Trophoblast cell (in vitro differentiated cells and primary cell): Measurements from ENCODE around the gene IRF9.

Source experiments
- DNase-seq, 2 donors: peaks; one replicate each; pipeline ENCODE4 v3.0.0-alpha.2; 2016
- H2AFZ ChIP-seq: 2 replicates; pipeline ENCODE4 v1.6.1; 2013; ENCODE audit warnings: low read length, moderate library complexity, mild to moderate bottlenecking; ENCODE audit not compliant: insufficient read depth, poor library complexity
- H2AK5ac ChIP-seq: 2 replicates; pipeline ENCODE4 v1.6.1; 2013; ENCODE audit warnings: mild to moderate bottlenecking, low read length
- H2BK120ac ChIP-seq: 2 replicates; pipeline ENCODE4 v1.6.1; 2013; ENCODE audit warnings: low read length, mild to moderate bottlenecking, moderate library complexity; ENCODE audit not compliant: insufficient read depth, poor library complexity
- H2BK12ac ChIP-seq: 2 replicates; pipeline ENCODE4 v1.6.1; 2013; ENCODE audit warnings: mild to moderate bottlenecking, low read length, moderate library complexity
- H2BK5ac ChIP-seq: 2 replicates; pipeline ENCODE4 v1.6.1; 2013; ENCODE audit warnings: low read length, low read depth, moderate library complexity, mild to moderate bottlenecking; ENCODE audit not compliant: poor library complexity
- H3K14ac ChIP-seq: 2 replicates; pipeline ENCODE4 v1.6.1; 2013; ENCODE audit warnings: mild to moderate bottlenecking, low read length
- H3K18ac ChIP-seq: 2 replicates; pipeline ENCODE4 v1.6.1; 2013; ENCODE audit warnings: mild to moderate bottlenecking, low read length
- H3K23ac ChIP-seq: 2 replicates; pipeline ENCODE4 v1.6.1; 2013; ENCODE audit warnings: low read length
- H3K27ac ChIP-seq: 2 replicates; pipeline ENCODE4 v1.5.1; 2013; ENCODE audit warnings: low read depth, mild to moderate bottlenecking, inconsistent platforms, low read length, moderate library complexity
- H3K27me3 ChIP-seq: 2 replicates; pipeline ENCODE4 v1.6.1; 2013; ENCODE audit warnings: inconsistent platforms, mild to moderate bottlenecking, low read length, moderate library complexity; ENCODE audit not compliant: insufficient read depth
- H3K36me3 ChIP-seq, 2 experiments: 1 replicate in 1 of 2; 2 replicates in 1 of 2; pipeline ENCODE4 v1.6.1; 2013; ENCODE audit warnings: low read length in 2 of 2, mild to moderate bottlenecking in 2 of 2, moderate library complexity in 1 of 2; ENCODE audit not compliant: insufficient read depth in 2 of 2, control insufficient read depth in 1 of 2
- H3K4ac ChIP-seq: 2 replicates; pipeline ENCODE4 v1.6.1; 2013; ENCODE audit warnings: low read depth, mild to moderate bottlenecking, low read length, moderate library complexity
- H3K4me1 ChIP-seq, 2 experiments: 1 replicate in 1 of 2; 2 replicates in 1 of 2; pipeline ENCODE4 v1.6.1; 2013; ENCODE audit warnings: low read length in 2 of 2, mild to moderate bottlenecking in 2 of 2, moderate library complexity in 1 of 2; ENCODE audit not compliant: insufficient read depth in 2 of 2, control insufficient read depth in 1 of 2
- H3K4me2 ChIP-seq: 2 replicates; pipeline ENCODE4 v1.6.1; 2013; ENCODE audit warnings: inconsistent platforms, mild to moderate bottlenecking, low read length, moderate library complexity
- H3K4me3 ChIP-seq: 2 replicates; pipeline ENCODE4 v1.5.1; 2013; ENCODE audit warnings: mild to moderate bottlenecking, low read depth, low read length, inconsistent platforms
- H3K79me1 ChIP-seq: one replicate; pipeline ENCODE4 v1.6.1; 2013; ENCODE audit warnings: low read length
- H3K79me2 ChIP-seq: 2 replicates; pipeline ENCODE4 v1.6.1; 2013; ENCODE audit warnings: low read length, mild to moderate bottlenecking; ENCODE audit not compliant: control insufficient read depth, insufficient read depth, poor library complexity
- H3K9ac ChIP-seq: 2 replicates; pipeline ENCODE4 v1.6.1; 2013; ENCODE audit warnings: mild to moderate bottlenecking, low read length
- H3K9me3 ChIP-seq: 2 replicates; pipeline ENCODE4 v1.6.1; 2013; ENCODE audit warnings: low read depth, mild to moderate bottlenecking, control low read depth, inconsistent platforms, low read length; ENCODE audit not compliant: insufficient read depth
- H4K12ac ChIP-seq: 2 replicates; pipeline ENCODE4 v1.6.1; 2013; ENCODE audit warnings: low read depth, mild to moderate bottlenecking, low read length, moderate library complexity
- H4K8ac ChIP-seq: 2 replicates; pipeline ENCODE4 v1.6.1; 2013; ENCODE audit warnings: low read depth, mild to moderate bottlenecking, low read length, moderate library complexity
- H4K91ac ChIP-seq: one replicate; pipeline ENCODE4 v1.6.1; 2013; ENCODE audit warnings: low read depth, mild to moderate bottlenecking, low read length, moderate library complexity
- WGBS: extraction: QIAGEN DNeasy Blood & Tissue Kit; methylation state at CpG from one replicate; pipeline ENCODE4 v1.1.7; 2013; ENCODE audit warnings: missing lambda C conversion rate; ENCODE audit not compliant: insufficient read length, insufficient coverage; ENCODE audit errors: extremely low coverage; 5-methylcytosine and 5-hydroxymethylcytosine counted together

Gene IRF9

GRCh38 chr14:24181371-24182077, 20.5 kb downstream of the IRF9 start:
- no CpG with 5 or more reads among the region's 19 CpGs for WGBS
- no peak overlapping the region for H4K8ac ChIP-seq

DNA sequence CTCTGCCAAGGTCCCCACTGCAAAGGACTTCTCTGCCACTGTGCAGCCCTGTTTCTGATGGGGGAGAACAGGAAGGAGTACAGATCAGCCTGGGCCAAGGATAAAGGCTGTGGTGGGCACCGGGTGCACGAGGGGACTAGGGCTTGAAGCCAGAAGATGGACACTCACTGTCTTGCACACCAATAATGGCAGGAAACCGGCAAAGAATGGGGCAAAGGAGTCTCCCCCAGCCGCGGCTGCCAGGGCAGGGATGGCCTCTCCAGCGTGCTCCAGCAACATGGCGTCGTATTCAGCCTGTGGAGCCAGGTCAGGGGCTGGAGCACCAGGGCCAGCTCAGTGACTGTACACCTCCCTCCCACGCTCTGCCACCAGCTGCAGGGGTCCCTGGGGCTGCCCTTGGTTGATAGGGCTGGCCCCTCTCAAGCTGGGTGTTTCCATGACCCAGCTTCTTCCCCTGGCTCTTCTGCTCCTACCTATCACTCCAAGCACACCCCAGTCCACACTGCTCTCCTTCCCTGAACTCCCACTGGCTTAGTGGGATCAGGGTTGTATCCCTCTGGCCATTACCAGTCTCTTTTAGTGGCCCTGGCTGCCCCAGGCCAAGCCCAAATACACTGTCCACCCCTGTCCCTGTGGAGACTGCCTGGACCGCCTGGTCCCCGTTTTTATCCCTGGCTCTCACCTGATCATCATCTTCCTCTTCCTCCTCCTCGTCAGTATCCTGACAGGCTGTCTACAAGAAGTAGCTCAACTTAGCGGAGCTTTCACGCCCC, 21.2 kb downstream of the IRF9 start:
- no peak overlapping the region for H3K23ac ChIP-seq
- no peak overlapping the region for H2AK5ac ChIP-seq
- H2BK5ac ChIP-seq = no peak overlapping the region
- H2BK120ac ChIP-seq = no peak overlapping the region
- no peak for DNase-seq
- no peak overlapping the region for H3K27ac ChIP-seq
- whole genome bisulfite sequencing = no CpG with 5 or more reads among the region's 14 CpGs
- no peaks in the 10 kb centered on the region for H3K79me2 ChIP-seq
- H3K4me3 ChIP-seq = no peak overlapping the region
- H4K12ac ChIP-seq = no peak overlapping the region
- H4K91ac ChIP-seq = no peak overlapping the region
- H3K14ac ChIP-seq = no peak overlapping the region
- H3K9ac ChIP-seq = no peak overlapping the region
- no peak overlapping the region for H2BK12ac ChIP-seq
- no peaks in the 10 kb centered on the region for H3K79me1 ChIP-seq
- peaks cover 86 to 97% of the 10 kb centered on the region in 2 experiments for H3K36me3 ChIP-seq
- H4K8ac ChIP-seq = no peak overlapping the region
- H3K27me3 ChIP-seq = no peaks in the 10 kb centered on the region
- no peak overlapping the region for H3K4me2 ChIP-seq
- H2AFZ ChIP-seq = no peak overlapping the region
- no peak overlapping the region for H3K4ac ChIP-seq
- H3K9me3 ChIP-seq = no peaks in the 10 kb centered on the region
- no peak overlapping the region for H3K18ac ChIP-seq
- no peaks in the 10 kb centered on the region for H3K4me1 ChIP-seq

More at GRCh38 chr14:24181371-24182077, 20.5 kb downstream of the IRF9 start:
- Histone ChIP-seq H3K14ac (no peak overlapping the region), H3K9me3 (no peaks in the 10 kb centered on the region), H2BK120ac (no peak overlapping the region), H3K79me1 (no peaks in the 10 kb centered on the region), H2BK12ac (no peak overlapping the region), H3K4ac (no peak overlapping the region), H2AK5ac (no peak overlapping the region), H2AFZ (no peak overlapping the region), H3K4me3 (no peak overlapping the region), H2BK5ac (no peak overlapping the region), H3K4me1 (no peaks in the 10 kb centered on the region), H3K27me3 (no peaks in the 10 kb centered on the region), H3K9ac (no peak overlapping the region), H3K4me2 (no peak overlapping the region), H3K27ac (no peak overlapping the region), H3K36me3 (peaks cover 88 to 97% of the 10 kb centered on the region in 2 experiments), H4K12ac (no peak overlapping the region), H3K79me2 (no peaks in the 10 kb centered on the region), H3K18ac (no peak overlapping the region), H4K91ac (no peak overlapping the region), H3K23ac (no peak overlapping the region)
- no peak for DNase-seq

GRCh38 chr14:24183014-24183481, 22.0 kb downstream of the IRF9 start:
- H2AK5ac ChIP-seq = no peak overlapping the region
- H3K23ac ChIP-seq = no peak overlapping the region
- no peak overlapping the region for H3K18ac ChIP-seq
- no peak overlapping the region for H4K12ac ChIP-seq
- H2BK120ac ChIP-seq = no peak overlapping the region
- H3K9me3 ChIP-seq = no peaks in the 10 kb centered on the region
- no peak overlapping the region for H3K4me2 ChIP-seq
- no CpG with 5 or more reads among the region's 15 CpGs for WGBS
- H3K14ac ChIP-seq = no peak overlapping the region
- H3K36me3 ChIP-seq = peaks cover 80 to 91% of the 10 kb centered on the region in 2 experiments
- no peak overlapping the region for H2BK5ac ChIP-seq
- no peaks in the 10 kb centered on the region for H3K79me2 ChIP-seq
- no peak overlapping the region for H3K4ac ChIP-seq
- H3K9ac ChIP-seq = no peak overlapping the region
- no peak overlapping the region for H3K27ac ChIP-seq
- no peak for DNase-seq
- no peak overlapping the region for H4K91ac ChIP-seq
- no peak overlapping the region for H3K4me3 ChIP-seq
- no peak overlapping the region for H4K8ac ChIP-seq
- no peak overlapping the region for H2BK12ac ChIP-seq
- no peaks in the 10 kb centered on the region for H3K79me1 ChIP-seq
- no peaks in the 10 kb centered on the region for H3K27me3 ChIP-seq
- peaks cover 0 to 2% of the 10 kb centered on the region in 2 experiments for H3K4me1 ChIP-seq
- H2AFZ ChIP-seq = no peak overlapping the region

GRCh38 chr14:24184104-24184970, 23.3 kb downstream of the IRF9 start:
- Histone ChIP-seq H3K9me3 (no peaks in the 10 kb centered on the region), H2BK120ac (no peak overlapping the region), H4K12ac (no peak overlapping the region), H2BK12ac (no peak overlapping the region), H3K27ac (no peak overlapping the region), H3K36me3 (peaks cover 67 to 78% of the 10 kb centered on the region in 2 experiments), H3K14ac (no peak overlapping the region), H3K23ac (no peak overlapping the region), H3K79me2 (peaks cover 4% of the 10 kb centered on the region), H2AK5ac (no peak overlapping the region), H2BK5ac (no peak overlapping the region), H3K9ac (no peak overlapping the region), H3K4ac (no peak overlapping the region), H3K4me3 (no peak overlapping the region), H4K91ac (no peak overlapping the region), H3K4me2 (no peak overlapping the region), H3K18ac (no peak overlapping the region), H4K8ac (no peak overlapping the region), H3K4me1 (peaks cover 0 to 2% of the 10 kb centered on the region in 2 experiments), H2AFZ (no peak overlapping the region), H3K79me1 (peaks cover 4% of the 10 kb centered on the region), H3K27me3 (no peaks in the 10 kb centered on the region)
- WGBS = no CpG with 5 or more reads among the region's 19 CpGs
- no peak for DNase-seq
